HepG2 (cell line): Measurements from ENCODE around the gene ACSL6. TPM values are rescaled to one million over a fixed set of nuclear protein-coding genes. Genes with fewer than 3 reads are reported as not detected.

ENCODE experiments used
- ATAC-seq: fragments of 200-7000 bp; cut with Tn5 transposase; 3 replicates; pipeline ENCODE4 v1.9.1; 2020; ENCODE audit warnings: mild to moderate bottlenecking, moderate library complexity
- BruUV-seq: library from RNA; stranded (reverse); fragments of 400-500 nt; replicated peaks from 2 replicates; lab custom pipeline; 2021; lab: Mats Ljungman, UMichigan
- CTCF ChIA-PET: fragments of 300-600 bp; formaldehyde crosslinking; extraction: SDS; loops from one replicate; lab custom pipeline; 2021; ENCODE audit warnings: low total read pairs, inconsistent platforms, low intra/inter-chr PET ratio; lab: Yijun Ruan, JAX
- POLR2A ChIA-PET: fragments of 350-600 bp; sonication (Branson Sonifier 250); formaldehyde crosslinking; loops from one replicate; lab custom pipeline; 2020; ENCODE audit warnings: antibody characterized with exemption, inconsistent platforms; lab: Yijun Ruan, JAX
- DNase-seq: peaks from one replicate; pipeline ENCODE4 v3.0.0-alpha.2; 2015; ENCODE audit warnings: low spot score
- FAIRE-seq: peaks from 3 replicates; lab custom pipeline; 2011; peaks lifted over from hg19 to GRCh38; lab: Jason Lieb, UNC
- H2AFZ ChIP-seq: one replicate; pipeline ENCODE4 v1.6.1; 2011; ENCODE audit warnings: low read length, inconsistent platforms
- H3K27ac ChIP-seq: fragments of 300-600 bp; 3 replicates; pipeline ENCODE4 v1.8.0; 2011; ENCODE audit warnings: mixed run types, mild to moderate bottlenecking, mixed read lengths, low read length, inconsistent platforms; ENCODE audit not compliant: insufficient read depth; ENCODE audit errors: extremely low read length
- H3K27me3 ChIP-seq, 2 experiments: fragments of 200-600 bp in 1 of 2; 2 replicates in 1 of 2; 3 replicates in 1 of 2; pipeline versions ENCODE4 v1.6.0 to v1.8.0; 2011; ENCODE audit warnings: low read length in 2 of 2, mild to moderate bottlenecking in 2 of 2, moderate library complexity in 2 of 2, inconsistent platforms in 1 of 2; ENCODE audit not compliant: insufficient read depth in 2 of 2, control insufficient read depth in 1 of 2
- H3K36me3 ChIP-seq, 2 experiments: fragments of 200-600 bp in 1 of 2; replicated peaks in 1 of 2; 2 replicates in 1 of 2; 3 replicates in 1 of 2; pipeline versions ENCODE4 v1.5.1 to v1.8.0; 2011; ENCODE audit warnings: low read length in 2 of 2, inconsistent platforms in 1 of 2; ENCODE audit not compliant: insufficient read depth in 2 of 2, control insufficient read depth in 1 of 2
- H3K4me1 ChIP-seq: 2 replicates; pipeline ENCODE4 v1.5.1; 2012; ENCODE audit warnings: low read length, inconsistent platforms; ENCODE audit not compliant: insufficient read depth
- H3K4me2 ChIP-seq: 2 replicates; pipeline ENCODE4 v1.6.0; 2011; ENCODE audit warnings: low read depth, low read length, inconsistent platforms
- H3K4me3 ChIP-seq, 3 experiments: fragments of 200-600 bp in 1 of 3; sonication (generic), shearing (Covaris generic) in 1 of 3; replicated peaks in 1 of 3; 2 replicates each; pipeline ENCODE4 v1.5.1; 2011 to 2016; ENCODE audit warnings: low read length in 3 of 3, inconsistent platforms in 2 of 3, low read depth in 2 of 3, mild to moderate bottlenecking in 2 of 3, control low read depth in 1 of 3, mixed read lengths in 1 of 3; ENCODE audit not compliant: insufficient read depth in 1 of 3
- H3K79me2 ChIP-seq: one replicate; pipeline ENCODE4 v1.6.1; 2011; ENCODE audit warnings: low read length, inconsistent platforms; ENCODE audit not compliant: insufficient read depth
- H3K9ac ChIP-seq: 2 replicates; pipeline ENCODE4 v1.6.0; 2011; ENCODE audit warnings: mild to moderate bottlenecking, low read depth, low read length, inconsistent platforms; ENCODE audit not compliant: insufficient read depth
- H3K9me3 ChIP-seq: 2 replicates; pipeline ENCODE4 v1.5.1; 2012; ENCODE audit warnings: mild to moderate bottlenecking, low read length
- H4K20me1 ChIP-seq: 2 replicates; pipeline ENCODE4 v1.6.0; 2011; ENCODE audit warnings: inconsistent platforms, mild to moderate bottlenecking, low read length, moderate library complexity; ENCODE audit not compliant: insufficient read depth
- CBX5 ChIP-seq: sonication (generic); formaldehyde crosslinking; IDR thresholded peaks from 2 replicates; pipeline ENCODE4 v1.4.0; 2020; ENCODE audit warnings: missing genetic modification reagents, borderline replicate concordance
- CHCHD3 ChIP-seq: sonication (generic); formaldehyde crosslinking; IDR thresholded peaks from 2 replicates; pipeline ENCODE4 v1.8.0; 2022; ENCODE audit warnings: mild to moderate bottlenecking, missing genetic modification reagents, moderate library complexity
- DZIP1 ChIP-seq: sonication (generic); formaldehyde crosslinking; IDR thresholded peaks from 2 replicates; pipeline ENCODE4 v1.5.0; 2020; ENCODE audit warnings: mild to moderate bottlenecking, missing genetic modification reagents
- ELF1 ChIP-seq: sonication (generic); formaldehyde crosslinking; IDR thresholded peaks from 2 replicates; pipeline ENCODE4 v1.4.0; 2020; ENCODE audit warnings: missing genetic modification reagents
- HNRNPH1 ChIP-seq: fragments of 200-400 bp; formaldehyde crosslinking; optimal IDR thresholded peaks from 2 replicates; pipeline ENCODE3; 2017; ENCODE audit warnings: mild to moderate bottlenecking, low read depth, low read length
- MEF2D ChIP-seq: sonication (generic); formaldehyde crosslinking; IDR thresholded peaks from 2 replicates; pipeline ENCODE4 v1.5.1; 2020; ENCODE audit warnings: mild to moderate bottlenecking, missing genetic modification reagents
- MXD1 ChIP-seq: sonication (generic); formaldehyde crosslinking; IDR thresholded peaks from 2 replicates; pipeline ENCODE4 v1.4.0; 2020; ENCODE audit warnings: mild to moderate bottlenecking, missing genetic modification reagents
- MYC ChIP-seq: sonication (generic); formaldehyde crosslinking; IDR thresholded peaks from 2 replicates; pipeline ENCODE4 v1.9.0; 2021; ENCODE audit warnings: missing genetic modification reagents, borderline replicate concordance
- SOX13 ChIP-seq, 3 experiments: fragments of 450-650 bp in 1 of 3; sonication (generic) in 1 of 3; formaldehyde crosslinking in 1 of 3; IDR thresholded peaks in 2 of 3; conservative IDR thresholded peaks in 1 of 3; 2 replicates each; pipeline versions ENCODE4 v1.5.0 to v1.6.1; 2016 to 2020; ENCODE audit warnings: antibody characterized with exemption in 1 of 3, mild to moderate bottlenecking in 1 of 3, missing compliant biosample characterization in 1 of 3, missing genetic modification reagents in 1 of 3, moderate library complexity in 1 of 3
- STAG1 ChIP-seq: sonication (generic); formaldehyde crosslinking; IDR thresholded peaks from 2 replicates; pipeline ENCODE4 v1.4.0; 2020; ENCODE audit warnings: missing genetic modification reagents
- ZNF20 ChIP-seq: sonication (generic); formaldehyde crosslinking; IDR thresholded peaks from 2 replicates; pipeline ENCODE4 v1.4.0; 2020; ENCODE audit warnings: mild to moderate bottlenecking, moderate library complexity, missing genetic modification reagents
- ZNF512B ChIP-seq: sonication (generic); formaldehyde crosslinking; IDR thresholded peaks from 2 replicates; pipeline ENCODE4 v1.5.1; 2020; ENCODE audit warnings: missing genetic modification reagents, mild to moderate bottlenecking, borderline replicate concordance
- ZNF574 ChIP-seq: sonication (generic); formaldehyde crosslinking; IDR thresholded peaks from 2 replicates; pipeline ENCODE4 v1.4.0; 2020; ENCODE audit warnings: missing genetic modification reagents
- ZNF850 ChIP-seq: sonication (generic); formaldehyde crosslinking; conservative IDR thresholded peaks from 2 replicates; pipeline ENCODE4 v1.9.0; 2021; ENCODE audit warnings: mild to moderate bottlenecking, missing genetic modification reagents
- WGBS: methylation state at CpG from one replicate; pipeline ENCODE4 v1.1.6; 2017; ENCODE audit warnings: low lambda C conversion rate; 5-methylcytosine and 5-hydroxymethylcytosine counted together
- in situ Hi-C: cut with HindIII; loops from 2 replicates; pipeline ENCODE4 v1.10.0; 2017; ENCODE audit warnings: low pct_unique_long_range_greater_than_20kb; ENCODE audit not compliant: extremely low pct_ligation_motif_present
- intact Hi-C: fragments of 100-400 bp; cut with micrococcal nuclease; formaldehyde crosslinking; loops from one replicate; pipeline ENCODE4 v1.10.0; 2022; ENCODE audit not compliant: unreplicated experiment
- polyA plus RNA-seq, 8 experiments: library from polyadenylated mRNA; depleted of rRNA in 3 of 8; stranded (reverse) in 7 of 8; unstranded in 1 of 8; fragments of >200 nt; fragmentation: Illumina TruSeq in 4 of 8; extraction: Trizol in 4 of 8; gene quantifications; 2 replicates each; pipeline versions ENCODE4 v1.2.1 to v1.2.3, GENCODE V29; 2011 to 2016; ENCODE audit warnings: low read depth in 4 of 8, missing spikeins in 1 of 8, mixed read lengths in 1 of 8; ENCODE audit not compliant: insufficient read depth in 1 of 8
- total RNA-seq, 5 experiments: library from RNA; depleted of rRNA; stranded (reverse); fragments of >200 nt; fragmentation: Illumina TruSeq; extraction: Trizol; gene quantifications; 2 replicates each; pipeline ENCODE4 v1.2.3, GENCODE V29; 2016; ENCODE audit warnings: low read depth in 1 of 5

ACSL6 gene
- total and polyA plus RNA-seq, 2 of the 13 experiments (the other 11 are each of a cell fraction or from before 2014, with no cell fraction given), result 3.7 to 3.8 TPM

- TF ChIP-seq ELF1 (no peak), HNRNPH1 (no peak), CBX5 (CRISPR knock-in tag) (no peak), ZNF20 (CRISPR knock-in tag) (no peak), SOX13 (IDR thresholded peaks at IDR 0.05) (no peak), SOX13 (CRISPR knock-in tag; conservative IDR thresholded peaks at IDR 0.05 in 1 of 2, IDR thresholded peaks at IDR 0.05 in 1 of 2) (no peak), MXD1 (CRISPR knock-in tag) (no peak), CHCHD3 (no peak), ZNF850 (CRISPR knock-in tag) (no peak)
- TF ChIP-seq, all 625 proteins: peak for 0
These were observed 45.5 kb downstream of the ACSL6 start (continued) for GRCh38 chr5:131965826-131966415.

- ATAC-seq (no peak), FAIRE-seq (no peak), DNase-seq (no peak)
- Histone ChIP-seq H3K9ac (no peak overlapping the region), H3K36me3 (no peaks in the 10 kb centered on the region), H2AFZ (no peak overlapping the region), H3K79me2 (no peaks in the 10 kb centered on the region), H3K9me3 (no peaks in the 10 kb centered on the region), H4K20me1 (no peaks in the 10 kb centered on the region), H3K4me3 (no peak overlapping the region), H3K27me3 (no peaks in the 10 kb centered on the region), H3K4me2 (no peak overlapping the region), H3K27ac (no peak overlapping the region), H3K4me1 (peaks cover 18% of the 10 kb centered on the region)
- intact Hi-C loops, result loop anchor here (5.0 kb wide), 1 partner anchor 42 kb away; no protein-coding TSS in a partner anchor
- BruUV-seq, result no TSS peak
- ChIA-PET CTCF (no interaction called here), POLR2A (no interaction called here)
- 73% methylated on average over 2 of the region's 3 CpGs for WGBS
- in situ Hi-C loops, result no loop called here
- no peak for TF ChIP-seq ZNF574 (CRISPR knock-in tag)
- no peak for TF ChIP-seq MEF2D
- TF ChIP-seq DZIP1, result no peak
- TF ChIP-seq MYC, result no peak
- TF ChIP-seq STAG1 (CRISPR knock-in tag), result no peak
- no peak for TF ChIP-seq ZNF512B
These were observed 51.6 kb downstream of the ACSL6 start for GRCh38 chr5:131959906-131960305.
